ENCODE data around the gene SGTA. TPM values are rescaled to one million over a fixed set of nuclear protein-coding genes. Genes with fewer than 3 reads are reported as not detected.

SGTA gene
- total and polyA plus RNA-seq, 3 donors from 2014 or later: 93.9 to 100 (median 99.6) TPM

- intact Hi-C loops (cut with DNase I; ENCODE audit: low total_unique reads): no loop called here
- TF ChIP-seq POLR2A (IDR thresholded peaks at IDR 0.05): no peak
- TF ChIP-seq, protein P1, sequence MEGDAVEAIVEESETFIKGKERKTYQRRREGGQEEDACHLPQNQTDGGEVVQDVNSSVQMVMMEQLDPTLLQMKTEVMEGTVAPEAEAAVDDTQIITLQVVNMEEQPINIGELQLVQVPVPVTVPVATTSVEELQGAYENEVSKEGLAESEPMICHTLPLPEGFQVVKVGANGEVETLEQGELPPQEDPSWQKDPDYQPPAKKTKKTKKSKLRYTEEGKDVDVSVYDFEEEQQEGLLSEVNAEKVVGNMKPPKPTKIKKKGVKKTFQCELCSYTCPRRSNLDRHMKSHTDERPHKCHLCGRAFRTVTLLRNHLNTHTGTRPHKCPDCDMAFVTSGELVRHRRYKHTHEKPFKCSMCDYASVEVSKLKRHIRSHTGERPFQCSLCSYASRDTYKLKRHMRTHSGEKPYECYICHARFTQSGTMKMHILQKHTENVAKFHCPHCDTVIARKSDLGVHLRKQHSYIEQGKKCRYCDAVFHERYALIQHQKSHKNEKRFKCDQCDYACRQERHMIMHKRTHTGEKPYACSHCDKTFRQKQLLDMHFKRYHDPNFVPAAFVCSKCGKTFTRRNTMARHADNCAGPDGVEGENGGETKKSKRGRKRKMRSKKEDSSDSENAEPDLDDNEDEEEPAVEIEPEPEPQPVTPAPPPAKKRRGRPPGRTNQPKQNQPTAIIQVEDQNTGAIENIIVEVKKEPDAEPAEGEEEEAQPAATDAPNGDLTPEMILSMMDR (IDR thresholded peaks at IDR 0.05): no peak
These were observed 52.9 kb downstream of the SGTA start for GRCh38 chr19:2729943-2730818.

DNA sequence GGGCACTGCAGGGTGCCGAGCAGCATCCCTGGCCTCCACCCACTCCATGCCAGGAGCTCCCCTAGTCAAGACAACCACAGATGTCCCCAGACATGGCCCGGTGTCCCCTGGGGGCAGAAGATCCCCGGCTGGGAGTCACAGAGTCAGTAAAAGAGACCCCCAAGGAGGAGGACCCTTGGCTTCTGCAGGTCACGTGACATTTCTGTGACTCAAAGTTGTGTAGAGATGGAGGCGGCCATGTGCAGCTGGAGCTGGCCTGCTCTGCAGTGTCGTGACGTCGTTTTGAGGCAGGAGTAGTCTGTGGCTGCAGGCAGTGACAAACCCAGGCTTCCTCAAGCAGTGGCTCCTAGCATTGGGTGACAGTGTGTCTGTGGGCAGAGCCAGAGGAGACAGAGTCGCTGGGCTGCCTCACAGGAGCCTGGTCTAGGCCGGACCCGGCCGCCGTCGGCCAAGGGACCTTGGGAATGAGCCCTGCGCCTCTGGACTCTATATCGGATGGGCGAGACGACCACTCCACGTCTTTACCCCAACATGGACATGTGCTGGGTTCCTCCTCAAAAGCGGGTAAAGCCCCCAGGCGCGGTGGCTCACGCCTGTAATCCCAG lies 54.2 kb downstream of the SGTA start:
- 87 to 90% methylated on average over 13 to 23 of the region's 23 CpGs for WGBS, 2 donors
- Histone ChIP-seq H3K36me3 (ENCODE audit: low read depth, missing control alignments) (no peaks in the 10 kb centered on the region), H3K27ac (no peak overlapping the region), H3K27me3 (no peaks in the 10 kb centered on the region), H3K9me3 (no peaks in the 10 kb centered on the region), H3K4me1 (peaks cover 6% of the 10 kb centered on the region), H3K4me3 (no peak overlapping the region)
- intact Hi-C loops (cut with DNase I; ENCODE audit: low total_unique reads): no loop called here
- no peak for TF ChIP-seq POLR2A (IDR thresholded peaks at IDR 0.05)
- TF ChIP-seq, protein P1 (IDR thresholded peaks at IDR 0.05): no peak
- DNase-seq: no peak

More at GRCh38 chr19:2729943-2730818, 52.9 kb downstream of the SGTA start:
- H3K4me3 ChIP-seq: no peak overlapping the region
- no peaks in the 10 kb centered on the region for H3K36me3 ChIP-seq (ENCODE audit: low read depth, missing control alignments)
- no peaks in the 10 kb centered on the region for H3K9me3 ChIP-seq
- WGBS, 2 donors: 90 to 91% methylated on average over 15 to 24 of the region's 26 CpGs
- H3K27me3 ChIP-seq: no peaks in the 10 kb centered on the region
- no peak for DNase-seq
- no peak overlapping the region for H3K27ac ChIP-seq
- H3K4me1 ChIP-seq: no peaks in the 10 kb centered on the region

DNA sequence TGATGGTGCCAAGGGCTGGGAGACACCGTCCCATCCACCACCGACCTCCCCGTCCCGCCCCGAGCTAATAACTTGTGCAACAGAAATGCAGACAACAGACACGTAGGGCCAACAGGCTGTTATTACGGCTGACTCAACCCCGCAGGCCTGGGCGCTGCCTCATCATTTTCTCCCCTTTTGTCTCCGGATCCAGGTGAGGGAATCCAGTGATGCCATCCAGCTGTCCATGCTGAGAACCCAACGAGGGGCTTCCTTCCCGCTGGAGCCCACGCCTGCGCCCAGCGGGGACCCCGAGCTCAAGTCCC lies 55.5 kb downstream of the SGTA start:
- intact Hi-C loops (cut with DNase I; ENCODE audit: low total_unique reads): no loop called here
- 72 to 79% methylated on average over 8 to 16 of the region's 16 CpGs for WGBS, 2 donors
- no peak for DNase-seq
- Histone ChIP-seq H3K4me1 (peaks cover 19% of the 10 kb centered on the region), H3K9me3 (no peaks in the 10 kb centered on the region), H3K27ac (no peak overlapping the region), H3K36me3 (ENCODE audit: low read depth, missing control alignments) (no peaks in the 10 kb centered on the region), H3K27me3 (no peaks in the 10 kb centered on the region), H3K4me3 (no peak overlapping the region)
- no peak for TF ChIP-seq POLR2A (IDR thresholded peaks at IDR 0.05)
- TF ChIP-seq, protein P1 (IDR thresholded peaks at IDR 0.05): no peak

GRCh38 chr19:2726904-2727639 lies 56.0 kb downstream of the SGTA start:
- H3K4me3 ChIP-seq: no peak overlapping the region
- H3K27me3 ChIP-seq: no peaks in the 10 kb centered on the region
- 32 to 65% methylated on average over 15 to 26 of the region's 26 CpGs for WGBS, 2 donors
- TF ChIP-seq POLR2A (IDR thresholded peaks at IDR 0.05): no peak
- TF ChIP-seq, protein P1 (IDR thresholded peaks at IDR 0.05): no peak
- peaks cover 23% of the 10 kb centered on the region for H3K4me1 ChIP-seq
- intact Hi-C loops (cut with DNase I; ENCODE audit: low total_unique reads): no loop called here
- DNase-seq: no peak
- H3K27ac ChIP-seq: no peak overlapping the region
- H3K9me3 ChIP-seq: no peaks in the 10 kb centered on the region
- H3K36me3 ChIP-seq (ENCODE audit: low read depth, missing control alignments): no peaks in the 10 kb centered on the region
